Transverse colon (tissue), 4 donors: Measurements from ENCODE around the gene MED12L. TPM values are rescaled to one million over a fixed set of nuclear protein-coding genes. Genes with fewer than 3 reads are reported as not detected.
"Not testable (repeated sequence)": the region's sequence is repeated elsewhere in the genome, so short reads cannot be mapped to it uniquely, and the experiment has no call there.

Source experiments
- DNase-seq: peaks from one replicate; pipeline ENCODE4 v3.0.0-alpha.2; 2019
- H3K27ac ChIP-seq, 4 donors: fragments of 200-600 bp; sonication (generic); 2 replicates each; pipeline ENCODE4 v1.5.1; 2016 to 2018; ENCODE audit warnings: inconsistent platforms in 4 of 4
- H3K27me3 ChIP-seq: fragments of 200-600 bp; sonication (generic); 2 replicates; pipeline ENCODE4 v1.5.1; 2017; ENCODE audit warnings: inconsistent platforms
- H3K36me3 ChIP-seq, 4 donors: fragments of 200-600 bp; sonication (generic); 2 replicates each; pipeline ENCODE4 v1.5.1; 2017 to 2019; ENCODE audit warnings: inconsistent platforms in 4 of 4
- H3K4me1 ChIP-seq, 4 donors: fragments of 200-600 bp; sonication (generic); 2 replicates each; pipeline ENCODE4 v1.5.1; 2017 to 2020; ENCODE audit warnings: inconsistent platforms in 4 of 4
- H3K4me3 ChIP-seq, 4 donors: fragments of 200-600 bp; sonication (generic); 1 replicate in 1 of 4; 2 replicates in 3 of 4; pipeline versions ENCODE4 v1.5.1 to v1.6.1; 2017 to 2019; ENCODE audit warnings: inconsistent platforms in 4 of 4
- H3K9me3 ChIP-seq, 2 donors: fragments of 200-600 bp; sonication (generic); 2 replicates each; pipeline ENCODE4 v1.5.1; 2017 to 2019; ENCODE audit warnings: inconsistent platforms in 2 of 2
- CTCF ChIP-seq, 5 experiments: fragments of 200-600 bp in 3 of 5; fragments of 450-650 bp in 2 of 5; sonication (generic) in 3 of 5; IDR thresholded peaks; 1 replicate in 2 of 5; 2 replicates in 3 of 5; pipeline ENCODE4 v1.5.1; 2016 to 2017; ENCODE audit warnings: antibody characterized with exemption in 5 of 5, inconsistent platforms in 3 of 5, mild to moderate bottlenecking in 2 of 5, moderate library complexity in 1 of 5
- EP300 ChIP-seq: sonication (generic); formaldehyde crosslinking; IDR thresholded peaks from one replicate; pipeline ENCODE4 v1.6.1; 2017; ENCODE audit warnings: antibody characterized with exemption, low read depth
- POLR2A ChIP-seq: fragments of 450-650 bp; IDR thresholded peaks from one replicate; pipeline ENCODE4 v1.6.1; 2016; ENCODE audit warnings: antibody characterized with exemption, mild to moderate bottlenecking, moderate library complexity
- POLR2AphosphoS5 ChIP-seq, 3 donors: sonication (generic); formaldehyde crosslinking; IDR thresholded peaks; one replicate each; pipeline ENCODE4 v1.6.1; 2016; ENCODE audit warnings: antibody characterized with exemption in 3 of 3
- WGBS, 2 donors: methylation state at CpG; one replicate each; pipeline ENCODE4 v1.1.5; 2018; ENCODE audit warnings: low coverage in 1 of 2; 5-methylcytosine and 5-hydroxymethylcytosine counted together
- in situ Hi-C, 4 donors: fragments of 200-750 bp; cut with MboI; loops; one replicate each; pipeline versions ENCODE4 v1.15.0 to v1.15.1; 2017; ENCODE audit warnings: low sequenced_read_pairs in 3 of 4, low pct_ligation_motif_present in 1 of 4, low pct_unique_long_range_greater_than_20kb in 1 of 4
- intact Hi-C: fragments of 100-400 bp; cut with DNase I; formaldehyde crosslinking; loops from one replicate; pipeline ENCODE4 v1.15.1; 2023; ENCODE audit warnings: low total_unique reads
- total RNA-seq, 4 donors: library from RNA; depleted of rRNA; stranded (reverse); fragments of >200 nt; gene quantifications; one replicate each; pipeline ENCODE4 v1.1.0, GENCODE V29; 2016

Gene MED12L
- total RNA-seq, 4 donors from 2014 or later, result under 0.01 to 8.6 (median 0.64) TPM

- no peak for TF ChIP-seq POLR2A
- no peak for TF ChIP-seq CTCF (IDR thresholded peaks at IDR 0.05)
- no peak for TF ChIP-seq EP300
- no peak for TF ChIP-seq POLR2AphosphoS5 (IDR thresholded peaks at IDR 0.05)
- no peaks in the 10 kb centered on the region for H3K9me3 ChIP-seq
- H3K27me3 ChIP-seq, result peaks cover 12% of the 10 kb centered on the region
- 91% methylated on average over 3 to 4 of the region's 4 CpGs for WGBS, 2 donors
- DNase-seq, result no peak
- no peak overlapping the region for H3K4me3 ChIP-seq
- H3K4me1 ChIP-seq, result no peaks in the 10 kb centered on the region
- H3K36me3 ChIP-seq, result no peaks in the 10 kb centered on the region
- intact Hi-C loops (no loop called here), in situ Hi-C loops (no loop called here)
- no peak overlapping the region for H3K27ac ChIP-seq
Observed at GRCh38 chr3:151076626-151077025, 8.8 kb upstream of the MED12L start.

- in situ Hi-C loops, H3K9me3 ChIP-seq, H3K4me3 ChIP-seq, DNase-seq, H3K36me3 ChIP-seq, H3K27ac ChIP-seq, intact Hi-C loops: not testable (repeated sequence)
- WGBS, 2 donors, result 71 to 76% methylated on average over 1 of the region's 1 CpG
- peaks cover 54% of the 10 kb centered on the region for H3K27me3 ChIP-seq
- peaks cover 0 to 14% (median 12%) of the 10 kb centered on the region in 4 donors for H3K4me1 ChIP-seq
Observed at GRCh38 chr3:151081082-151081481, 4.4 kb upstream of the MED12L start.

- DNase-seq, result no peak
- Histone ChIP-seq H3K4me3 (no peak overlapping the region), H3K9me3 (no peaks in the 10 kb centered on the region), H3K36me3 (no peaks in the 10 kb centered on the region), H3K27me3 (peaks cover 74% of the 10 kb centered on the region), H3K4me1 (peaks cover 0 to 24% (median 21%) of the 10 kb centered on the region in 4 donors), H3K27ac (no peak overlapping the region)
- in situ Hi-C loops (no loop called here), intact Hi-C loops (no loop called here)
- TF ChIP-seq POLR2A, result no peak
- 44 to 45% methylated on average over 4 to 5 of the region's 5 CpGs for WGBS, 2 donors
Observed at GRCh38 chr3:151082880-151083838, 2.3 kb upstream of the MED12L start.

GRCh38 chr3:151084893-151085226 is 604 bp upstream of the MED12L start:
- H3K4me1 ChIP-seq, result peaks cover 0 to 24% (median 21%) of the 10 kb centered on the region in 4 donors
- no peaks in the 10 kb centered on the region for H3K36me3 ChIP-seq
- H3K27ac ChIP-seq, result no peak overlapping the region
- intact Hi-C loops (no loop called here), in situ Hi-C loops (no loop called here)
- peak overlapping the region; percentile 43 to 66 (median 48) for H3K4me3 ChIP-seq
- H3K27me3 ChIP-seq, result peaks cover 72% of the 10 kb centered on the region
- 45 to 79% methylated on average over 8 to 14 of the region's 14 CpGs for WGBS, 2 donors
- no peaks in the 10 kb centered on the region for H3K9me3 ChIP-seq
- DNase-seq, result no peak
- no peak for TF ChIP-seq POLR2AphosphoS5 (IDR thresholded peaks at IDR 0.05)
- no peak for TF ChIP-seq CTCF (IDR thresholded peaks at IDR 0.05)
- TF ChIP-seq POLR2A, result no peak
- no peak for TF ChIP-seq EP300

GRCh38 chr3:151085889-151086483 is 522 bp downstream of the MED12L start:
- in situ Hi-C loops, result no loop called here
- Histone ChIP-seq H3K9me3 (no peaks in the 10 kb centered on the region), H3K27me3 (peaks cover 66% of the 10 kb centered on the region), H3K4me1 (peaks cover 0 to 24% (median 21%) of the 10 kb centered on the region in 4 donors), H3K36me3 (no peaks in the 10 kb centered on the region), H3K27ac (peak overlapping the region in 1 of 4 donors; percentile 27), H3K4me3 (peak overlapping the region; percentile 43 to 66 (median 48))
- peak; percentile 10 for DNase-seq
- intact Hi-C loops, result no loop called here
- TF ChIP-seq EP300, result no peak
- TF ChIP-seq CTCF (IDR thresholded peaks at IDR 0.05), result no peak
- TF ChIP-seq POLR2A, result no peak
- TF ChIP-seq POLR2AphosphoS5 (IDR thresholded peaks at IDR 0.05), result no peak
- WGBS, 2 donors, result 1% methylated on average over 21 of the region's 60 CpGs; no CpG with 5 or more reads in 1 of the 2 donors
